Myocyte (in vitro differentiated cells): ENCODE results near the gene EFL1. TPM values are rescaled to one million over a fixed set of nuclear protein-coding genes. Genes with fewer than 3 reads are reported as not detected.
"Not testable (repeated sequence)": the region's sequence is repeated elsewhere in the genome, so short reads cannot be mapped to it uniquely, and the experiment has no call there.

Experiments
- DNase-seq: peaks from one replicate; pipeline ENCODE4 v3.0.0-alpha.2; 2012; ENCODE audit warnings: low read depth
- polyA plus RNA-seq: library from polyadenylated mRNA; unstranded; fragments of >200 nt; gene quantifications from one replicate; pipeline ENCODE4 v1.2.1, GENCODE V29; 2012; ENCODE audit warnings: missing spikeins
- total RNA-seq: library from RNA; depleted of rRNA; stranded (reverse); fragments of >200 nt; gene quantifications from 2 replicates; pipeline ENCODE4 v1.2.3, GENCODE V29; 2014

EFL1 gene
- 21.4 and 22.5 TPM in 2 replicates for total RNA-seq
- 9.6 TPM for polyA plus RNA-seq

GRCh38 chr15:82262422-82263026, at the start of gene EFL1, which contains the start of gene SAXO2:
TSS of gene EFL1 (minus strand) at chr15:82262734. CDS start at chr15:82261778, 956 bp downstream.
TSS of gene SAXO2 (plus strand) at chr15:82262818. CDS start at chr15:82262880, 62 bp downstream.
- DNase-seq = peak; percentile 91

- DNase-seq = not testable (repeated sequence)
Observed at GRCh38 chr15:82311321-82311720, 48.8 kb upstream of the EFL1 start.

DNA sequence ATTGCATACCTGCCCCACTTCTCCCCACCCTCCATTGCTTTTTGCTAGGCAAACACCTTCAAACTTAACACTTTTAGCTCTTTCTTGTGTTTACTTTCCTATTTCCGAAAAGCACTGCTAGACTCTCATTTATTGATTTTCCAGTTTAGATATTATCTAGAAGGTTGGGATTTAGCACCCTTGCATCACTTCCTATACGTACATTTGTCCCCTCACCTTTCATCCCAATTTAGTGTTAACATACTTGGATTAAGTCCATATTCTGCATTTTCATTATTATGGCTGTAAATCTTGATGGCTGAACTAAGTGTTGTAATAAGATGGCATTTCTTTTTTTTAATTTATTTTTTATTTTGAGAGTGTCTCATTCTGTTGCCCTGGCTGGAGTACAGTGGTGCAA, 47.3 kb upstream of the EFL1 start:
- no peak for DNase-seq

GRCh38 chr15:82307714-82308081, 45.2 kb upstream of the EFL1 start:
- no peak for DNase-seq

GRCh38 chr15:82306791-82307713, 44.5 kb upstream of the EFL1 start:
- no peak for DNase-seq

DNA sequence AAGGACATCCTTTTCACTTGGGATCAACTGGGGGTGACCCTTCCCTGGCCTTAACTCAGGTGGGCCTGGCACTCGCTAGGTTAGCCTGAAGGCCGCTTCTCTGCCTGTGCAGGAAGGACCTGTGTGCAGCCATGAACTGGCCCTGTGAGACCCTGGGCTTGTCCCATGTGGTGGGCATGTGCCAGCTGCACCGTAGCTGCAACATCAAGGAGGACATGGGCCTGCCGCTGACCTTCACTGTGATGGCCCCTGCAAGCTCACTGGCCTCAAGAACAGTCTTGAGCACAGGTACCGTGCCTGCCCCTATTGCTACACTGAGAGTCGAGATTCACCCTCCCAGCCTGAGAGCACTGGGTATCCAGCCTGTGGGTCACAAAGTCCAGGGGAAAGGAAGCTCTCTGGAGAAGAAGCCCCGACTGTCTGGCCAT, 43.1 kb upstream of the EFL1 start:
- DNase-seq = no peak

GRCh38 chr15:82304778-82305090, 42.2 kb upstream of the EFL1 start:
- DNase-seq = no peak

DNA sequence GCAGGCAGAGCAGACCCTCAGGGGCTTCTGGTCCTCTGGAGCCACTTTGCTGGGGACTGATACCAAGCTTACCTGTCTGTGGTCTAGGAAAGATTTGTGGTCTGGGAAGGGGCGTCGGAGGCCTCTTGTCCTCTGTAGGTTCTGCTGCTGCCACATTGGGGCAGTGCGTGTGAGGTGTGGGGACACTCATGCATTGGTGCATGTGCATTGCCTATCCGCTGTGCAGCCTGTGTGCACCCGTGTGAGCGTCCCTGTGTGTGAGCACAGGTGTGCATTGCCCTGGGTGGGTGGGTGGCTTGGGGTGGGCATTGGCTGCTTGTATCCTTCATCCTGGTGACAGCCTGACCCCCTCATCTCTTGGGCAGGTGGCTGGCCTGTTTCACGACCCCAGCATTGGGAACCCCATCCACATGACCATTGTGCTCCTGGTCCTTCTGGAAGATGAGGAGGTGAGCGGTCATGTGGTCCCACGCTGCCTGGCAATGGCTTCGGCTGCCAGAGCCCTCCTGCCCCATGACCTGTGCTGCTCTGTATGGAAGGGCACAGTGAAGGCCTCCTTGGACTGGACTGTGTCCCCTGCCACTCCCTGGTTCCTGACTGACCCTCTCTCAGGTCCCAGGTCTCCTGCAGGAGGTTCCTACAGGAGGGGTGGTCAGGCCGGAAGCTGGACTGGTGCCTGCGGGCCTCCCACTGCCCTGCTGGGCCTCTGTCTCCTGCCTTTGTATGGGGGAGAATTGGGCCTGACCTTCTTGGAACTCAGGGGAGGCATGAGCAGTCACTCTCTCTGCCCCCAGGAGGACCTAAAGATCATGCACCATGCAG, 41.6 kb upstream of the EFL1 start:
- DNase-seq = no peak

- no peak for DNase-seq
Observed at GRCh38 chr15:82301296-82302016, 38.9 kb upstream of the EFL1 start.

- DNase-seq = no peak
Observed at GRCh38 chr15:82300883-82301282, 38.3 kb upstream of the EFL1 start.

- peak; percentile 41 for DNase-seq
Observed at GRCh38 chr15:82300326-82300725, 37.8 kb upstream of the EFL1 start.

- DNase-seq = not testable (repeated sequence)
Observed at GRCh38 chr15:82299511-82299914, 37.0 kb upstream of the EFL1 start.

GRCh38 chr15:82298520-82298919, 36.0 kb upstream of the EFL1 start:
- DNase-seq = no peak

- DNase-seq = no peak
Observed at GRCh38 chr15:82298032-82298431, 35.5 kb upstream of the EFL1 start.

DNA sequence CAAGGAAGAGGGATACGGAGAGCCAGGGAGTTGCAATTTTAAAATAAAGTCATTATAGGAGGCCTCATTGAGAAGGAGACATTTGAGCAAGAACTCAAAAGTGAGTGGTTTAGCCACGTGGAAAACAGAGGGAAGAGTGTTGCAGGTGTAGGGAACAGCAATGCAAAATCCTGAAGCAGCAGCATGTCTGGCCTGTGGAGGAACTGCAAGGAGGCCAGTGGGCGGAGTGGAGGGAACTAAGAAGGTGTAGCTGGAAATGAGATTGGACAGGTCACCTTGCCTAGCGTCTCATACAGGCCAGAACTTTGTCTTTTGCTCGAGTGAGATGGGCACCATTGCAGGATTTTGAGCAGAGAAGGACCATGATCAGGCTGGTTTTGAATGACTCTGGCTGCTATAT, 35.0 kb upstream of the EFL1 start:
- DNase-seq = no peak

DNA sequence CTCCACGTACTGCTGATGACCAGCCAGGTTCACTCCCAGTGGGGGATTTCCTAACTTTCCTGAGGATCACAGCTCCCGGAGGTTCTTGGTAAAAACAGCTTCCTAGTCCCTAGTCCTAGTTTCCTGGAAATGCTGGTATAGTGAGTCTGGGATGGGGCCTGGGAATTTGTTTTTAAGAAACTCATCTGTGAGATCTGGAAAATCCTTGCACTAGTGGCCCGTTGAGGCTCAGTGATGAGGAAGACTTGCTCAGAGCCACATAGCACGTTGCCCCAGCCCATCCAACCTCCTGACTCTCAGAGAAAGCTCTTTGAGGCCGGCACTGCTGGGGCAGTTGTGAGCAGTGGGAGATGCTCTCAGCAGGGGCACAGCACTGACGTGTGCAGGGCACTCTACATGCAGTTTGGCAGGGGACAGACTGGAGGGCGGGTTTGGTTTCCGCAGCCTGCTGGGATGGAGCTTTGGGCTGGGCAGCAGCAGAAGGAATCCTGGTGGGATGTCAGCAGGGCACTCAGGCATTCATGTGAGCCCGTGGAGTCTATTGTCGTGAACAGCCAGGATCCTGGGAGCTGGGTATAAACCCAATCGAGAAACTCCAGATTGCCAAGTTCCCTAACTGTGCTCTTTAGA, 31.6 kb upstream of the EFL1 start:
- DNase-seq = no peak

GRCh38 chr15:82292271-82292670, 29.7 kb upstream of the EFL1 start:
- DNase-seq = no peak

DNA sequence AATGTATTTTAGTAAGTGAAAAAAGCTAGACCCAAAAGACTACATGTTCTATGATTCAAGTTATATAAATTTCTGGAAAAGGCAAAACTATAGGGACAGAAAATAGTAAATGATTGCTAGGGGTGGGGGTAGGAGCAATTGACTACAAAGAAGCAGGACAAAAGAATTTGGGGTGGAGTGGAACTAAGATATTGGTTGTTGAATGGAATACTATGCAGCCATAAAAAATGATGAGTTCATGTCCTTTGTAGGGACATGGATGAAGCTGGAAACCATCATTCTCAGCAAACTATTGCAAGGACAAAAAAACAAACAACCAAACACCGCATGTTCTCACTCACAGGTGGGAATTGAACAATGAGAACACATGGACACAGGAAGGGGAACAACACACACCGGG, 25.7 kb upstream of the EFL1 start:
- not testable (repeated sequence) for DNase-seq

GRCh38 chr15:82286475-82286874, 23.9 kb upstream of the EFL1 start:
- DNase-seq = not testable (repeated sequence)

DNA sequence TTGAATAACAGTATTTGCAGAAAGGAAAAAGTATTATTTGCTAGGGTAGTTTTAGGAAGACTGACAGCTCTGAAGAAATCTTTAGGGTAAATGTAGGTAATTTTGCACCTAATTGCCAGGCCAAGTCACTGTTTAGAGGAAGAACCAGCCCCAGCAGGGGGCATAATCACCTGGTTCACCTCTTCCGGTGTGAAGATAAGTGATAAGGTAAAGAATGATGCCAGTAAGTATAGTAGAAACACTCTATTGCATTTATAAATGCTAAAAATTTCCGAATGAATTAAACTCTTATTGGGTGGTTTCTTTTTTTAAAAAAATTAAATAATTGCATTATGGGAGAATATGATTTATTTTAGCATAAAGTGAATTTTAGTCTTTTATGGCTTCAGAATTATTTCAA, 21.8 kb upstream of the EFL1 start:
- not testable (repeated sequence) for DNase-seq

DNA sequence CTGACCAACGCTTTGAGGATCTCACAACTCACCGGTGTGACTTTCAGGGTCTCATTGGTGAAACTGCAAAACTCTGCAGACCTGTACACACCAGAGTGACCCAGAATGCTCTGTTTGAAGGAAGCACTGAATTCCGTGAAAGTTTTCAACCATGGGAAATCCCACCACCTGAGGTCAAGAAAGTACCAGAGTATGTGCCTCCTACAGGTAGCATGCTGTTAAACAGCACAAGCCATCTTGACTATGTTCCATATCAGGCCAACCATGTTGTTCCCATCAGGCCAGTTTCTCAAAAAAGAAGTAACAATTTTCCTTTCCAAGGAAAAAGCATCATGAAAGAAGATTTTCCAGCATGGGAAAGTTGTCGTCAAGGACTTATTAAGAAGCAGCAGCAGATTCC, 19.9 kb upstream of the EFL1 start:
- DNase-seq = not testable (repeated sequence)
